ENCODE data around the gene SLC9A9.

GRCh38 chr3:143590660-143591059 is 257.6 kb downstream of the SLC9A9 start:
- TF ChIP-seq POLR2A (IDR thresholded peaks at IDR 0.05; ENCODE audit: low read length) = no peak
- TF ChIP-seq GATA1 (IDR thresholded peaks at IDR 0.05; ENCODE audit: low read depth, low read length) = no peak
